Panc1 (cell line): ENCODE results near the gene ENTPD2. TPM values are rescaled to one million over a fixed set of nuclear protein-coding genes. Genes with fewer than 3 reads are reported as not detected.

ENCODE experiments used
- ATAC-seq: fragments of 200-7000 bp; cut with Tn5 transposase; 2 replicates; pipeline ENCODE4 v1.9.1; 2020; ENCODE audit warnings: mild to moderate bottlenecking, moderate library complexity
- BruUV-seq: library from RNA; stranded (reverse); fragments of 400-500 nt; replicated peaks from 2 replicates; lab custom pipeline; 2021; lab: Mats Ljungman, UMichigan
- CTCF ChIA-PET: fragments of 300-600 bp; sonication (Branson Sonifier 250); formaldehyde crosslinking; loops from one replicate; lab custom pipeline; 2022; ENCODE audit warnings: antibody characterized with exemption; lab: Charles Lee
- POLR2A ChIA-PET: fragments of 300-600 bp; sonication (Branson Sonifier 250); formaldehyde crosslinking; loops from one replicate; lab custom pipeline; 2022; ENCODE audit warnings: antibody characterized with exemption; lab: Charles Lee
- DNase-seq: peaks from one replicate; pipeline ENCODE4 v3.0.0-alpha.2; 2010; ENCODE audit warnings: low read depth, low spot score
- H3K27ac ChIP-seq: 2 replicates; pipeline ENCODE4 v1.5.1; 2011; ENCODE audit warnings: mild to moderate bottlenecking, low read length, inconsistent platforms
- H3K27me3 ChIP-seq: fragments of 200-500 bp; sonication (Bioruptor generic); 2 replicates; pipeline ENCODE4 v1.6.0; 2014; ENCODE audit warnings: low read length, inconsistent platforms; ENCODE audit not compliant: control insufficient read depth, insufficient read depth
- H3K36me3 ChIP-seq: fragments of 200-500 bp; sonication (Bioruptor generic); 2 replicates; pipeline ENCODE4 v1.5.1; 2014; ENCODE audit warnings: inconsistent platforms, mild to moderate bottlenecking, low read length, moderate library complexity; ENCODE audit not compliant: control insufficient read depth, insufficient read depth
- H3K4me1 ChIP-seq: 2 replicates; pipeline ENCODE4 v1.5.1; 2011; ENCODE audit warnings: inconsistent platforms, mild to moderate bottlenecking, low read length, moderate library complexity; ENCODE audit not compliant: control insufficient read depth, insufficient read depth
- H3K4me3 ChIP-seq, 2 experiments: 2 replicates each; pipeline ENCODE4 v1.5.1; 2011 to 2012; ENCODE audit warnings: low read depth in 2 of 2, low read length in 2 of 2, mild to moderate bottlenecking in 2 of 2, inconsistent platforms in 1 of 2, moderate library complexity in 1 of 2
- H3K9me3 ChIP-seq: fragments of 200-500 bp; sonication (Bioruptor generic); 2 replicates; pipeline ENCODE4 v1.5.1; 2014; ENCODE audit warnings: low read depth, mild to moderate bottlenecking, inconsistent platforms, low read length, moderate library complexity; ENCODE audit not compliant: control insufficient read depth, insufficient read depth
- POLR2AphosphoS5 ChIP-seq: IDR thresholded peaks from 2 replicates; pipeline ENCODE4 v1.6.1; 2012; ENCODE audit warnings: mild to moderate bottlenecking, low read depth, low read length, moderate library complexity
- SIN3A ChIP-seq: IDR thresholded peaks from 2 replicates; pipeline ENCODE4 v1.6.1; 2012; ENCODE audit warnings: low read depth, mild to moderate bottlenecking, low read length, moderate library complexity, borderline replicate concordance; ENCODE audit not compliant: insufficient read depth
- TCF7L2 ChIP-seq: IDR thresholded peaks from 2 replicates; pipeline ENCODE4 v1.6.1; 2011; ENCODE audit warnings: mild to moderate bottlenecking, low read depth, low read length, inconsistent platforms
- in situ Hi-C: cut with HindIII; loops from 2 replicates; pipeline ENCODE4 v1.10.0; 2016; ENCODE audit warnings: low sequenced_read_pairs, low pct_unique_long_range_greater_than_20kb
- intact Hi-C: fragments of 100-400 bp; cut with micrococcal nuclease; formaldehyde crosslinking; loops from one replicate; pipeline ENCODE4 v1.10.0; 2022; ENCODE audit not compliant: unreplicated experiment
- total RNA-seq: library from RNA; stranded (reverse); gene quantifications from one replicate; pipeline ENCODE4 v1.2.1, GENCODE V29; 2021; ENCODE audit not compliant: unreplicated experiment
- TF ChIP-seq, protein P1 (sequence below): fragments of 450-650 bp; IDR thresholded peaks from 2 replicates; pipeline ENCODE4 v1.5.1; 2017; ENCODE audit warnings: mild to moderate bottlenecking
- TF ChIP-seq, protein P2 (sequence below), 2 experiments: IDR thresholded peaks; 2 replicates each; pipeline ENCODE4 v1.6.1; 2011 to 2012; ENCODE audit warnings: low read depth in 2 of 2, control low read depth in 1 of 2, low read length in 1 of 2, mild to moderate bottlenecking in 1 of 2, moderate library complexity in 1 of 2; ENCODE audit not compliant: insufficient read depth in 1 of 2

Gene ENTPD2
- total RNA-seq, 1 experiment from 2014 or later = 2.8 TPM

DNA sequence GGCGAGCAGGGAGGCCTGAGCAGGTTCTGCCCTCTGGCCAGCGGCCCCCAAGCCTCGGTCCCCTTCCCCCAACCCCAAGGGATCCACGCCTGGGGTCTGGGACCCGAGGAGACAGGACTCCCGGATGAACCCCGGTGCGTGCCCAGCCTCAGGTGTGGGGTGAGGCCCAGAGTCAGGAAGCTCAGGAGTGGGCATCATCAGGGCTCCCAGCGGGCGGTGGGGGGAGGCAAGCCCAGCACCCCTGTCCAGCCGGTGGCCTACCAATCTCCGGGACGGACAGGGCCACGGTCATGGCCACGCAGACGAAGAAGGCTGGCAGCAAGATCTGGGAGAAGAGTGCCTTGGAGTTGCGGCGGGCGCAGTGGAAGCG, 40.3 kb downstream of the ENTPD2 start:
- intact Hi-C loops (no loop called here), in situ Hi-C loops (no loop called here)
- no peaks in the 10 kb centered on the region for H3K36me3 ChIP-seq
- ATAC-seq (no peak), DNase-seq (no peak)
- ChIA-PET POLR2A (no interaction called here), CTCF (no interaction called here)
- H3K27me3 ChIP-seq = no peaks in the 10 kb centered on the region
- BruUV-seq = no TSS peak
- no peaks in the 10 kb centered on the region for H3K9me3 ChIP-seq
- no peak overlapping the region for H3K27ac ChIP-seq
- no peak overlapping the region for H3K4me3 ChIP-seq
- no peaks in the 10 kb centered on the region for H3K4me1 ChIP-seq
- TF ChIP-seq POLR2AphosphoS5 (no peak), SIN3A (no peak), TCF7L2 (no peak)
- TF ChIP-seq, protein P1, sequence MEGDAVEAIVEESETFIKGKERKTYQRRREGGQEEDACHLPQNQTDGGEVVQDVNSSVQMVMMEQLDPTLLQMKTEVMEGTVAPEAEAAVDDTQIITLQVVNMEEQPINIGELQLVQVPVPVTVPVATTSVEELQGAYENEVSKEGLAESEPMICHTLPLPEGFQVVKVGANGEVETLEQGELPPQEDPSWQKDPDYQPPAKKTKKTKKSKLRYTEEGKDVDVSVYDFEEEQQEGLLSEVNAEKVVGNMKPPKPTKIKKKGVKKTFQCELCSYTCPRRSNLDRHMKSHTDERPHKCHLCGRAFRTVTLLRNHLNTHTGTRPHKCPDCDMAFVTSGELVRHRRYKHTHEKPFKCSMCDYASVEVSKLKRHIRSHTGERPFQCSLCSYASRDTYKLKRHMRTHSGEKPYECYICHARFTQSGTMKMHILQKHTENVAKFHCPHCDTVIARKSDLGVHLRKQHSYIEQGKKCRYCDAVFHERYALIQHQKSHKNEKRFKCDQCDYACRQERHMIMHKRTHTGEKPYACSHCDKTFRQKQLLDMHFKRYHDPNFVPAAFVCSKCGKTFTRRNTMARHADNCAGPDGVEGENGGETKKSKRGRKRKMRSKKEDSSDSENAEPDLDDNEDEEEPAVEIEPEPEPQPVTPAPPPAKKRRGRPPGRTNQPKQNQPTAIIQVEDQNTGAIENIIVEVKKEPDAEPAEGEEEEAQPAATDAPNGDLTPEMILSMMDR = no peak
- TF ChIP-seq, protein P2, sequence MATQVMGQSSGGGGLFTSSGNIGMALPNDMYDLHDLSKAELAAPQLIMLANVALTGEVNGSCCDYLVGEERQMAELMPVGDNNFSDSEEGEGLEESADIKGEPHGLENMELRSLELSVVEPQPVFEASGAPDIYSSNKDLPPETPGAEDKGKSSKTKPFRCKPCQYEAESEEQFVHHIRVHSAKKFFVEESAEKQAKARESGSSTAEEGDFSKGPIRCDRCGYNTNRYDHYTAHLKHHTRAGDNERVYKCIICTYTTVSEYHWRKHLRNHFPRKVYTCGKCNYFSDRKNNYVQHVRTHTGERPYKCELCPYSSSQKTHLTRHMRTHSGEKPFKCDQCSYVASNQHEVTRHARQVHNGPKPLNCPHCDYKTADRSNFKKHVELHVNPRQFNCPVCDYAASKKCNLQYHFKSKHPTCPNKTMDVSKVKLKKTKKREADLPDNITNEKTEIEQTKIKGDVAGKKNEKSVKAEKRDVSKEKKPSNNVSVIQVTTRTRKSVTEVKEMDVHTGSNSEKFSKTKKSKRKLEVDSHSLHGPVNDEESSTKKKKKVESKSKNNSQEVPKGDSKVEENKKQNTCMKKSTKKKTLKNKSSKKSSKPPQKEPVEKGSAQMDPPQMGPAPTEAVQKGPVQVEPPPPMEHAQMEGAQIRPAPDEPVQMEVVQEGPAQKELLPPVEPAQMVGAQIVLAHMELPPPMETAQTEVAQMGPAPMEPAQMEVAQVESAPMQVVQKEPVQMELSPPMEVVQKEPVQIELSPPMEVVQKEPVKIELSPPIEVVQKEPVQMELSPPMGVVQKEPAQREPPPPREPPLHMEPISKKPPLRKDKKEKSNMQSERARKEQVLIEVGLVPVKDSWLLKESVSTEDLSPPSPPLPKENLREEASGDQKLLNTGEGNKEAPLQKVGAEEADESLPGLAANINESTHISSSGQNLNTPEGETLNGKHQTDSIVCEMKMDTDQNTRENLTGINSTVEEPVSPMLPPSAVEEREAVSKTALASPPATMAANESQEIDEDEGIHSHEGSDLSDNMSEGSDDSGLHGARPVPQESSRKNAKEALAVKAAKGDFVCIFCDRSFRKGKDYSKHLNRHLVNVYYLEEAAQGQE (IDR thresholded peaks at IDR 0.05; ENCODE audit: insufficient read depth in 1 of 2, low read depth in 2 of 2, low read length in 1 of 2) = no peak

DNA sequence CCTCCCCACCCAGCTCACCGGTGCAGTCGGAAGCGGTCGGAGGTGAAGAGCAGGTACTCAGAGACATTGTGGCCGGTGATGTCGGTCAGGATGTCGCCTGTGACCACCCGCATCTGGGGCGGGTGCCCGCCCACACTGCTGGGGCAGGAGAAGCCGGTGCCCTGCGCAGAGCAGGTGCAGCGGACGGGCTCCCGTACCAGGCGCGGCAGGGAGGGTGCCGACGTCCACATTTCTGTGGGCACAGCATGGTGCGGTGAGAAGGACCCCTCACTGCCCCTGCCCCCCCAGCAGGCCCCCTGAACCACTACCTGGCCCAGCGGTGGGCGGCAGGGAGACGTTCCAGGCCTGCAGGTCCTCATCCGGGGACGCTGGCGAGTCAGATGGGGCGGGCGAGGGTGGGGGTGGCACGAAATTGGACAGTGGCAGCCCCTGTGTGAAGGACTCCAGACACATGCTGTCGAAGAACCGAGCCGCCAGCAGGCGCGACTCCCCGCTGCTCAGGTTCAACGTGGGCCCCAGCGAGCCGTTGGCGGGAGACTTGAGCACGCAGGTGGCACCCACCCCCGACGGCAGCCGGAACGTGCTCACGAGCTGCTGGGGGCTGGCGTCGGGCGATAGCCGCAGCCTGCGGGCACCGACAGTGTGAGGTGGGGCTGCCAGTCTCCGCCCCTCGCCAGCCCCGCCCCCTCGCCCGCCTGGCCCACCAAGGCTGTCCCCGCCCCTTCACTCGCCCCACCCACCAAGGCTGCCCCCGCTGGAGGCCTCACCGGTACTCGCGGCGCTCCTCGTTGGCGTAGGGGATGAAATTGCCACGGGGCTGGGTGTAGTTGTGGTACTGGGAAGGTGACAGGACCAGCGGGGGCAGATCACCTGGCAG, 40.9 kb downstream of the ENTPD2 start:
- no peak overlapping the region for H3K27ac ChIP-seq
- ATAC-seq = no peak
- H3K36me3 ChIP-seq = no peaks in the 10 kb centered on the region
- no peaks in the 10 kb centered on the region for H3K27me3 ChIP-seq
- H3K9me3 ChIP-seq = no peaks in the 10 kb centered on the region
- intact Hi-C loops = no loop called here
- BruUV-seq = no TSS peak
- ChIA-PET CTCF (no interaction called here), POLR2A (no interaction called here)
- DNase-seq = no peak
- H3K4me3 ChIP-seq = no peak overlapping the region
- TF ChIP-seq, protein P1 = no peak
- no peak for TF ChIP-seq TCF7L2
- TF ChIP-seq, protein P2 (IDR thresholded peaks at IDR 0.05; ENCODE audit: insufficient read depth in 1 of 2, low read depth in 2 of 2, low read length in 1 of 2) = no peak
- no peak for TF ChIP-seq POLR2AphosphoS5
- no peak for TF ChIP-seq SIN3A
- H3K4me1 ChIP-seq = no peaks in the 10 kb centered on the region
- in situ Hi-C loops = no loop called here
